ENCODE data around the gene CCDC90B. TPM values are rescaled to one million over a fixed set of nuclear protein-coding genes. Genes with fewer than 3 reads are reported as not detected.

Gene CCDC90B
- total and polyA plus RNA-seq, 9 donors, result 23.0 to 68.0 (median 35.9) TPM

GRCh38 chr11:83303316-83303715 is 17.1 kb upstream of the CCDC90B start:
- intact Hi-C loops (cut with DNase I), result no loop called here
- Histone ChIP-seq H3K36me3 (no peaks in the 10 kb centered on the region), H3K4me1 (ENCODE audit: insufficient read depth) (no peaks in the 10 kb centered on the region), H3K9me3 (no peaks in the 10 kb centered on the region), H3K27ac (no peak overlapping the region), H3K4me3 (no peak overlapping the region), H3K27me3 (no peaks in the 10 kb centered on the region)
- TF ChIP-seq EP300 (IDR thresholded peaks at IDR 0.05) (no peak), POLR2A (IDR thresholded peaks at IDR 0.05) (no peak), CTCF (IDR thresholded peaks at IDR 0.05) (no peak)
- WGBS, 3 donors, result 44 to 54% (median 49%) methylated on average over 4 of the region's 4 CpGs
- no peak for DNase-seq

GRCh38 chr11:83302151-83302550 is 16.0 kb upstream of the CCDC90B start:
- intact Hi-C loops (cut with DNase I), result no loop called here
- no peak for DNase-seq
- 79 to 82% (median 79%) methylated on average over 3 of the region's 3 CpGs for WGBS, 3 donors

GRCh38 chr11:83299681-83300080 is 13.5 kb upstream of the CCDC90B start:
- TF ChIP-seq EP300 (IDR thresholded peaks at IDR 0.05) (no peak), POLR2A (IDR thresholded peaks at IDR 0.05) (no peak), CTCF (IDR thresholded peaks at IDR 0.05) (no peak)
- Histone ChIP-seq H3K4me3 (no peak overlapping the region), H3K27ac (no peak overlapping the region), H3K9me3 (no peaks in the 10 kb centered on the region), H3K27me3 (no peaks in the 10 kb centered on the region), H3K4me1 (ENCODE audit: insufficient read depth) (no peaks in the 10 kb centered on the region), H3K36me3 (no peaks in the 10 kb centered on the region)
- WGBS, 3 donors, result 91 to 94% (median 92%) methylated on average over 6 of the region's 6 CpGs
- DNase-seq, result no peak
- intact Hi-C loops (cut with DNase I), result loop anchor here in 3 of 4 donors (10.0 kb wide), 3 partner anchors 425 to 525 kb away; no protein-coding TSS in a partner anchor

More at GRCh38 chr11:83302151-83302550, 16.0 kb upstream of the CCDC90B start:
- Histone ChIP-seq H3K27me3 (no peaks in the 10 kb centered on the region), H3K9me3 (no peaks in the 10 kb centered on the region), H3K27ac (no peak overlapping the region), H3K4me3 (no peak overlapping the region), H3K36me3 (no peaks in the 10 kb centered on the region), H3K4me1 (ENCODE audit: insufficient read depth) (no peaks in the 10 kb centered on the region)
- no peak for TF ChIP-seq POLR2A (IDR thresholded peaks at IDR 0.05)
- no peak for TF ChIP-seq EP300 (IDR thresholded peaks at IDR 0.05)
- TF ChIP-seq CTCF (IDR thresholded peaks at IDR 0.05), result no peak

GRCh38 chr11:83294208-83294607 is 8.0 kb upstream of the CCDC90B start:
- intact Hi-C loops (cut with DNase I), result loop anchor here (5.0 to 10.0 kb wide), 4 partner anchors 431 to 531 kb away; no protein-coding TSS in a partner anchor
- Histone ChIP-seq H3K9me3 (no peaks in the 10 kb centered on the region), H3K36me3 (no peaks in the 10 kb centered on the region), H3K27ac (no peak overlapping the region), H3K4me3 (no peak overlapping the region), H3K27me3 (no peaks in the 10 kb centered on the region), H3K4me1 (ENCODE audit: insufficient read depth) (no peaks in the 10 kb centered on the region)
- WGBS, 3 donors, result 76 to 87% (median 77%) methylated on average over 4 of the region's 4 CpGs
- no peak for DNase-seq
- TF ChIP-seq POLR2A (IDR thresholded peaks at IDR 0.05) (no peak), EP300 (IDR thresholded peaks at IDR 0.05) (no peak), CTCF (IDR thresholded peaks at IDR 0.05) (no peak)
